Activated CD4-positive, alpha-beta T cell treated with anti-CD3 and anti-CD28 coated beads, Interleukin-2, amount 50 U/mL, for 16 hours (primary cell): Measurements from ENCODE around the gene ERVK3-1.
"Not testable (repeated sequence)": the region's sequence is repeated elsewhere in the genome, so short reads cannot be mapped to it uniquely, and the experiment has no call there.

Experiments
- DNase-seq: peaks from one replicate; pipeline ENCODE4 v3.0.0-alpha.2; 2020

ERVK3-1 gene

DNA sequence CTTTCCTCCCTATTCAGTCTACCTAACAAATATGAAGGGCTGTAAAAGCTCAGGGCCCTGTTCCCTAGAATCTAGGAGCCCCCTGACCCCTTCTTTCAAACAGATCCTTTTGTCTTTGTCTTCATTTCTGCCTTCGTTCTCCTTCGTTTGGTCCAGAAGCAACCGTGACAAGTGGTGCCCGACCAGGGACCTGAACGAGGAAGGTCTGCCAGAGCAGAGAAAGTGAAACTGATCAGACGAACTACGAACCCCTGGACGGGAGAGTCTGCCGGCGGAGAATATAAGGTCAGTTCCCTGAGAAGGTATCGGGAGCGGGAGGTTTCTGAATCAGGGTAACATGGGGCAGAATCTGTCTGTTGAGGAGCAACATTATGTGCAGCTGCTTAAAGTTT, 751 bp downstream of the ERVK3-1 start:
- no peak for DNase-seq

DNA sequence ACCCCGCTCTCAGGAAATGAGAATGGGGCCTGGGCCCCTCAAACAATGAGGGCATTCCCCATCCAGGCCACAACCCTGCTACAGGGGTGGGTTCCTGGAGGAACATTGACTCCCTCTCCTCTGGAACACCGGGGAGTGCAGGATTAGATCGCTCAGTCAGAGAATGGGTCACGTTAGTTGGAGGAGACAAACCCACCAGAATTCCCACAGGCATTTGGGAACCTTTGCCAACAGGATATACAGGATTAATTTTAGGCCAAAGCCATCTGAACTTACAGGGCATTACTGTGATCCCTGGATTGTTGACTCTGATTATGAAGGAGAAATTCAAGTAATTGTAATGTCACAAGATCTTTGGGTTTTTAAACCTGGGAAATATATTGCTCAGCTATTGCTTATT, 2.6 kb downstream of the ERVK3-1 start:
- no peak for DNase-seq

DNA sequence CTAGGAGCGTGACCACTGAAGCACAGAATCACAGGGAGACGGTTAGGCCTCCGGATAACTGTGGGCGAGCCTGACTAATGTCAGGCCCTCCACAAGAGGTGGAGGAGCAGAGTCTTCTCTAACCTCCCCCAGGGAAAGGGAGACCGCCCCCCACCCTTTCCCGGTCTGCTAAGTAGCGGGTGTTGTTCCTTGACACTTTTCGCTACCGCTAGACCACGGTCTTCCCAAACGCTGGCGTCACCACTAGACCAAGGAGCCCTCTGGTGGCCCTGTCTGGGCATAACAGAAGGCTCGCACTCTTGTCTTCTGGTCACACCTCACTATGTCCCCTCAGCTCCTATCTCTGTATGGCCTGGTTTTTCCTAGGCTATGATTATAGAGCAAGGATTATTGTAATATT, 5.5 kb downstream of the ERVK3-1 start:
- DNase-seq, result not testable (repeated sequence)

DNA sequence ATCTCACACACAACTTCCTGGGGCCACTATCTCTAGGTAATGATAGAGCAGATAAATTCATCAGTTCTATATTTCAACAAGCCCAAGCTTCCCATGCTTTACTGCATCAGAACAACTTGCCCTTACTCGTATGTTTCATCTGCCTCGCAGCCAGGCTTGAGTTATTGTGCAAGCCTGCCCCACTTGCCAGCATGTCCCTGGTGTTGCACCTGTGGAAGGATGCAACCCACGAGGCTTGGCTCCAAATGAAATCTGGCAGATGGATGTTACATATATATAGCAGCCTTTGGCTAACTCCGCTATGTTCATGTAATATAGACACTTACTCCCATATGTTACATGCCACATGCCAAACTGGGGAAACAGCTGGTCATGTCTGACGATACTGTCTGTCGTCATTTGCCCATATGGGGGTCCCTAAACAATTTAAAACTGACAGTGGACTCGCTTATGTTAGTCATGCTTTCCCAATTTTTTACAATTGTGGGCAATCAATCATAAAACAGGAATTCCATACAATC, 6.2 kb downstream of the ERVK3-1 start:
- no peak for DNase-seq

DNA sequence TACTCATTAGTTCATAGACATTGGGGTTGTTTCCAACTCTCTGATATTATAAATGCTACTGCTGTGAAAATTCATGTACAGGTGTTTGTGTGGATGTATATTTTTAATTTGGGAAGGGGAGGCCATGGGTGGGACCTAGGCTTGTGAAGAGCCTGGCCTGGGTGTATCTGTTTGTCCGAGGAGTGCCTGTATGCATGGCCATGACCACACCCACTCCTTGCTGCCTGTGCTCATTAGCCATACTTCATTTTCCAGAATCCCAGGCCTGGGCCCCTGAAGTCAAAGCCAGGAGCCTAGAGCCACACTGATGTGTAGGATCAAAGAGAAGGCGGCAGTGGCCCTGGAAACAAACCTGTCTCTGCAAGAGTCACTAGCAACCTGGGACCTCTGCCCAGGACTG, 10.4 kb downstream of the ERVK3-1 start:
- DNase-seq, result no peak

DNA sequence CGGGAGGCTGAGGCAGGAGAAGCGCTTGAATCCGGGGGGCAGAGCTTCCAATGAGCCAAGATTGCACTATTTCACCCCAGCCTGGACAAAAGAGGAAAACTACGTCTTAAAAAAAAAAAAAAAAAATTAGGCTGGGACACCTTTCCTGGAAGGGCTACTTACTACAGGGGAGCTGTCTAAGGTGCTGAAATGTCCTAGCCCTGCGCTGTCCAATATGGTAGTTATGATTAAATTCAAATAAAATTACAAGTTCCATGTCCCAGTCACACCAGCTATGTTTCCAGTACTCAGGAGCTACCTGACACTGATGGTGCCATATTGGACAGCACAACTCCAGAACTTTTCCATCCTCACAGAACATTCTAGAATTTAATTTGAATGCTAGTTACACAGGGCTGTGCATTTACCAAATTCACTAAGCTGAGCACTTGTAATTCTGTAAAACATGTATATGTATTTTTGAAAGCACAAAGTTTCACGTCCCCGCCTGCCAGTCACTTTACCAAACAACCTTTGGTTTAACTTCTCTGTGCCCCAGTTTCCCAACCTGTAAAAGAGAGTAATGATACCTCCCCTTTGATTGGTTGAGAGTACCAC, 12.4 kb downstream of the ERVK3-1 start:
- no peak for DNase-seq

DNA sequence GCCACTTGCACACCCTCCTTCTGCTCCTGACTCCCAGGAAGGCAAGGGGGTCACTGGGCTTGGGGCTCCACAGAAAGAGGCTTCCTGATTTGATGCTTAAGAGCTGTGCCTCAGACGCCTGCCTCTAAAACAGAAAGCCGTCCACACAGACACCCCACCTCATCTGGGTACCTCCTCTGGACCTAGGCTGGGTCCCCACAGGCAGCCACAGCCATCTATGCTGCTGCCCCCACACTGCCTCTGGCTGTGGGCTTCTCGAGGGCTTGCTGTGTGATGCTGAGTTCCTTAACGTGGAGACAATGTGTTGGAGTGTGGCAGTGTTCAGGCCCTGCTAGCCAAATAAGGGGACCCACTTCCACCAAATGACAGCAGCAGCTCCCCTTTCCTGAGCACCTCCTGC, 13.1 kb downstream of the ERVK3-1 start:
- no peak for DNase-seq

DNA sequence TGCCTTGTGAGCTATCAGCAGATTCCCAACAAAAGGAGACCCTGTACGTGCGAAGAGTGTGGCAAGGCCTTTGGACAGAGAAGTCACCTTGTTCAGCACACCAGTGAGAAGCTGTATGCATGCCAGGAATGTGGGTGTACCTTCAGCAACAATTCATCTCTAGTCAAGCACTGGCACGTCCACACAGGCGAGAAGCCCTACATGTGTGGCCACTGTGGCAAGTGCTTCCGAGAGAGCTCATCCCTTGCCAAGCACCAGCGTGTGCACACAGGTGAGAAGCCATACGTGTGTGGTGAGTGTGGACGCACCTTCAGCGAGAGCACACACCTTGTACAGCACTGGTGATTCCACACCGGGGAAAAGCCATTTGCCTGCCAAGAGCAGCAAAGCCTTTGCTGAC, 14.1 kb downstream of the ERVK3-1 start:
- no peak for DNase-seq

DNA sequence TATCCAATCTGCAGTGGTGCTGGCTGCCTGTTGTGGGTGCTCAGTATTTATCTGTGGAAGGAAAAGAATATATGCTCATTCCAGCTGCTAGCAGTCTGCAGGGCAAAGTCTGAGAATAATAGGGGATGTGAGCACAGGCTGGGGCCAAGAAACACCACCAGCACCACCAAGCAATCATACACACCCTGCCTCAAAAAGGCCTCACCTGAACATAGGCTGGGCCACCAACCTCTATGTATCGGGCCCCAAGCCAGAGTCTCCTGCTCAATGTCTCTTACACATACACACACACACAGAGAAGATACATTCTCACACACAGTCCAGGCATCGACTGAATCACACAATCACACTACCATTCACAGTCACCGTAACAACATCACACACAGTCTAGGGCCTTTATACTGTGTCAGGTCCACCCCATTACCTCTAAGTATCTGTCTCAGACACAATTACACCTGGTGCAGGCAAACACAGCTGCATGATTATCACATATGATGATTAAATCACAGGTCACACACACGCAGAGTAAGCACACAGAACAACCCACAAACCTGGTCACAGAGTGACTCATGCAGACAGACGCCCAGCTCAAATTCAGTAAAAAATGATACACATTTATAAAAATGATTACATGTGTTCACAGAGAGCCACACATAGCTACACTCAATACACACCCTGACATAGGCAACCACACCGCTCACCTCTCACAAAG, 20.3 kb downstream of the ERVK3-1 start:
- peak; percentile 14 for DNase-seq

DNA sequence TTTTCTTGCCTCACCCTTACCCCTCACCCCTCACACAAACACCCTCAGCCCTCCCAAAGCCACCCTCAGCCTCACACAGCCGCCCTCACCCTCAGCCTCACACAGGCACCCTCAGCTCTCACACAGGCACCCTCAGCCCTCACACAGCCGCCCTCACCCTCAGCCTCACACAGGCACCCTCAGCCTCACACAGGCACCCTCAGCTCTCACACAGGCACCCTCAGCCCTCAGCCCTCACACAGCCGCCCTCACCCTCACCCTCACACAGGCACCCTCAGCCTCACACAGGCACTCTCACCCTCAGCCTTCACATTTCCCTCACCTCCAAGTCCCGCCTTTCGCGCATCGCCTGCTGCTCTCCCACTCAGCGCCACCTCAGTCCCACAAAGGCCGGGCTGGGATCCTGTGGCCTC, 21.3 kb downstream of the ERVK3-1 start:
- DNase-seq, result no peak

DNA sequence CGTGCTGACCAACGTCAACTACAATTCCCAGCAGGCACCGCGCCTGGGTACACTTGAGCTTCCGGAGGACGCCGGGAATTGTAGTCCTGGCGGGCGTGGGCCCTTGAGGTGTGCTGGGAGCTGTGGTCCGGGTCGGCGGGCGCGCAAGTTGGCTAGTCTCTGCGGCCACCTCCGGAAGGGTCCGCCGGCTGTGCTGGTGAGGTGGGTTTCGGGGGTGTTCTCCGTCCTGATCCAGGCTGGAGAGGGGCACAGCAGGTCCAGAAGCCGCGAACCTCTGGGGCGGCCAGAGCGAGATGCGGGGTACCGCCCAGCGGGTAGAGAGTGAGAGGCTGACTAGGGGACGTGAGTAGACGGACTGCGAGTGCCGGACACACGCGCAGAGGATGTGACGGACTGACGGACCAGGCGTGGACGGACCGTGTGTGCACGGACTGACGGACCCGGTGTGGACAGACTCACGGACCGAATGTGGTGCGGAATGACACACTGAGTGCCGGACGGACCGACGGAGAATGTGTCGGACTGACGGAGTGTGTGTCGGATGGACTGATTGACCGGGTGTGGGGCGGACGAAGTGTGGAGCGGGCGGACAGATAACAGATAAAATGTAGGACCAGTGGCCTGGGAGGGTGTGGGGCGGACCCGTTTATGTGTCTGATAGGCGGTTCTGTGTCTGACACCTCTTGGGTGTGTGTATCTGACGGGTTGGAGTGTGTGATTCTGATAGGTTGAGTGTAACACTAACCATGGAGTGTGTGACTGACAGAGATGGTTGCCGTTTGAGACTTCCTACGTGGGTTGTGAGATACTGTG, 21.9 kb downstream of the ERVK3-1 start, which contains the start of gene ZSCAN22:
Gene ZSCAN22, plus strand, starts transcription at position 81 of the 813 bp plus-strand sequence. CDS start 7,809 bp downstream, outside the sequence.
- peak; percentile 95 for DNase-seq

DNA sequence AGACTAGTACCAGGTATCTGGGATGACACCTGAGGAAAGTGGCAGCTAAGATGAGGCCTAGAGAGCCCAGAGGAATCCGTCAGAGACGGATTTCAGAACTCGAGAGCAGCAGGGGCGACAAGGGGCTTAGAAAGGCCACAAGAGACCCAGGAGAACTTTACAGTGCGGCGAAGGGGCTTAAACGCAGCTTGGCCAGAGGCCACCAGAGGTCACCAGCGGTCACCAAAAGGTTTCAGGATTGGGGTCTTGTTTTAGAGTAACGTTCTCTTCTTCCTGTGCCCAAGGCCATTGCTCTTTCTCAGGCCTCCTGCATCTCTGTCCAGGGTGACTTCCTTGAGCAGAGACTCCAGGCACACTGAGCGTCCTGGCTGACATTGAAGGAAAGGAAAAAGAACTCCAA, 23.8 kb downstream of the ERVK3-1 start:
- no peak for DNase-seq

DNA sequence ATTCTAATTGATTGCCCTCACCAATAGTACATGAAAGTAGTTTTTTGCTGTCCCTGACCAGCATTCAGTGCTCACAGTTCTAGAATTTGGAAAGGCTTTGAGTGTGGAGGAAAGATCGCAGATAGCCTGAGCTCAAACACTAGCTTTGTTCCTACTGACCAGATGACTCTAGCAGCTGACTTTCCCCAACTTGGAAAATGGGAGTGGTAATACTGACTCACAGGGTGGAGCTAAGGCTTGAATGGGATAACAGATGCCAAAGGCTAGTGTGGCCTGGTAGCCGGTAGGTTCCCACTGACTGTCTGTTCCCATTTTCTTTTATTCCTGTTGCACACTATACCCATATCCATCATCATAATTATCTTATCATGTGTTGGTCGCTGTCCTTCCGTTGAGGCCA, 25.3 kb downstream of the ERVK3-1 start:
- DNase-seq, result no peak

DNA sequence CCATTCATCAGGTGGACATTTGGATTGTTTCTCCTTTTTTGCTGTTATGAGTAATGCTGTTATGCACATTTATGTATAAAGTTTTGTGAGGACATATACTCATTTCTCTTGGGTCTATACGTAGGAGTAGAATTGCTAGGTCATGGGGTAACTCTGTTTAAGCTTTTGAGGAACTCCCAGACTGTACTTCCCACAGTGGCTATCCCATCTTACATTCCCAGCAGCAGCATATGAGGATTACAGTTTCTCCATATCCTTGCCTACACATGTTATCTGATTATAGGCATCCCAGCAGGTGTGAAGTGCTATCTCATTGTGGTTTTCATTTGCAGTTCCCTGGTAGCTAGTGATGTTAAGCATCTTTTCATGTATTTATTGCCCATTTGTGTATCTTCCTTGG, 27.5 kb downstream of the ERVK3-1 start:
- no peak for DNase-seq

DNA sequence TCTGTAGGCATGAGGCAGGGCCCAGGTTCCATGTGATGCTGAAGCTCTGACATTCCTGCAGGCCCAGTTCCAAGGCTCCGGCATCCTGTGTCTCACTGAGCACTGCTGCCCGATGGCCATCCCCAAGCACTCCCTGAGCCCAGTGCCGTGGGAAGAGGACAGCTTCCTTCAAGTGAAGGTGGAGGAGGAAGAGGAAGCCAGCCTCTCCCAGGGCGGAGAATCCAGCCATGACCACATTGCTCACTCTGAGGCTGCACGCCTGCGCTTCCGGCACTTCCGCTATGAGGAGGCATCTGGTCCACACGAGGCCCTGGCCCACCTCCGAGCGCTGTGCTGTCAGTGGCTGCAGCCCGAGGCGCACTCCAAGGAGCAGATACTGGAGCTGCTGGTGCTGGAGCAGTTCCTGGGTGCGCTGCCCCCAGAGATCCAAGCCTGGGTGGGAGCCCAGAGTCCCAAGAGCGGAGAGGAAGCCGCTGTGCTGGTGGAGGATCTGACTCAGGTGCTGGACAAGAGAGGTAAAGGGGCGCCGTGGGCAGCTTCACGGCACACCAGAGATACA, 29.6 kb downstream of the ERVK3-1 start:
- no peak for DNase-seq

DNA sequence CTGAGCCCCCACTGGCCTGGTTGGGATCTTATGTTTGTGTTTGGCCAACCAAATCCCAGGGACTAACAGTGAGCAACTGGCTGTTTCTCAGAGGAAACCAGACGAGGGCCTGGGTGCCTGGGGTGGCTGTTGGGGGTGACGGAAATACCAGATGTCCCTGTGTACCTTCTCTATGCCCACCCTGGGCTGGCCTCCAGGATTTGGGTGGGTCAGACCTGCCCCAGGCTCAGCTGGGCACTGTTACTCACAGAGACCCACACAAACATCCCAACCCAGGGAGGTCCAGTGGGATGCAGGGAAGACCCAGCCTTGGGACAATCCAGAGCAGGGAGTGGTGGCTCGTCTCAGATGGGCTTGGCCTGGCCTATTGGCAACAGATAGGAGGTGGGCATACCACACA, 30.5 kb downstream of the ERVK3-1 start:
- DNase-seq, result no peak

DNA sequence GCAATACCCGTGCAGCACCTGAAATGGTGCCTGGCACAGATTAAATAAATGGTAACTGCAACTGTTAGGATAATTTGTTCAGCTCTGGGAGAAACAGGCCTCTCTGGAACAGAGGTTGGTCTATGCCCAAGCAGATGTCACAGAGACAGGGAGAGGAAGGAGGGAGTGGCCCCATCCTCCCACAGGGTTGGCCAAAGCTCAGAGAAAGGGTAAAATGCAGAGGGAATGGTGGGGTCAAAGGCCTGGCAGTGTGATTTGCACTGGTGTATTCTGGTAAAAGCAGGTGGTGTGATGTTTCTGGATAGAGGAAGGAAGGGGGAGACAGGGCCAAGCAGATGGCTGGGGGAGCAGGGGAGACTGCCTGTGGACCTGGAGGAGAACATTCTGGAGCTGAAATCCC, 31.0 kb downstream of the ERVK3-1 start:
- DNase-seq, result no peak

DNA sequence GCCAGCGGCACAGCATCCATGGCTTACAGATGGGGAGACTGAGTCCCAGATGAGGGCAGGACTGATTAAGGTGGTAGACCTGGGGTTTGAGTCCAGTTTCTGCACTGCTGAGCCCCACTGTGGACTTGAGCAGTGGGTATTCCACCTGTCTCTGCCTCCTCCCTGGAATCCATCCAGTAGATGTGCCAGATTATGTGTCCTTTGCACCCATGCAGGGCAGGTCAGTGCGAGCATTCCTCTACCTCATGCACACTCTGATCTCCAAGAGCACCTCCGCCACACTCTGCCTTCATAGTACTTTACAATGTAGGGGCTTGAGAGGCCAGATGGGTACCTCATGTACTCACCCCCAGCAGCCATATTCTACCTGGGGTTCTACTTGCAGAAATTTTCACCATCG, 31.6 kb downstream of the ERVK3-1 start:
- no peak for DNase-seq

DNA sequence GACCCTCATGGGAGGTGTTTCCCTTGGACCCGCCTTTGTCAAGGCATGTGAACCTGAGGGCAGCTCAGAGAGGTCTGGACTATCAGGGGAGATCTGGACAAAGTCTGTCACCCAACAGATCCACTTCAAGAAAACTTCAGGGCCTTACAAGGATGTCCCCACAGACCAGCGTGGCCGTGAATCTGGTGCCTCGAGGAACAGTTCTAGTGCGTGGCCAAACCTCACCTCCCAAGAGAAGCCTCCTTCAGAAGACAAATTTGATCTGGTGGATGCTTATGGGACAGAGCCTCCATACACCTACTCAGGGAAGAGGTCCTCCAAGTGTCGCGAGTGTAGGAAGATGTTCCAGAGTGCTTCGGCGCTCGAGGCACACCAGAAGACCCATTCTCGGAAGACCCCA, 33.2 kb downstream of the ERVK3-1 start:
- no peak for DNase-seq

DNA sequence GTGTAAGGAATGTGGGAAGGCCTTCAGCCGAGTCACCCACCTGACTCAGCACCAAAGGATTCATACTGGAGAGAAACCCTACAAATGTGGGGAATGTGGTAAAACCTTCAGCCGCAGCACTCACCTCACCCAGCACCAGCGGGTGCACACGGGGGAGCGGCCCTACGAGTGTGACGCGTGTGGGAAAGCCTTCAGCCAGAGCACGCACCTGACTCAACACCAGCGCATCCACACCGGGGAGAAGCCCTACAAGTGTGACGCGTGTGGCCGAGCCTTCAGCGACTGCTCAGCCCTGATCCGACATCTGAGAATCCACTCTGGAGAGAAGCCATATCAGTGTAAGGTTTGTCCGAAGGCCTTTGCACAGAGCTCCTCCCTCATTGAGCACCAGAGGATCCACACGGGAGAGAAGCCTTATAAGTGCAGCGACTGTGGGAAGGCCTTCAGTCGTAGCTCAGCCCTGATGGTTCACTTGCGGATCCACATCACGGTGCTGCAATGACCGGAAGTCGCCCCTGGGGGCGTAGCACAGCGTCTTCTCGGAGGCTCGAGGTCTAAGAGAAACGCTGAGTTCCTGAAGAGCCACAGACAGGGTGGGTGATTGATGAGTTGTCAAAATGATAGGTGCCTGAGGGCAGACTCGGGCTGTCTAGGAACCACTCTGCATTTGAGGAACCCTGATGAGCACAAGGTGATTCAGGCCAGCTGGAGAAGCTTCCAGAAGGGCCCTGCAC, 33.8 kb downstream of the ERVK3-1 start:
- DNase-seq, result no peak

DNA sequence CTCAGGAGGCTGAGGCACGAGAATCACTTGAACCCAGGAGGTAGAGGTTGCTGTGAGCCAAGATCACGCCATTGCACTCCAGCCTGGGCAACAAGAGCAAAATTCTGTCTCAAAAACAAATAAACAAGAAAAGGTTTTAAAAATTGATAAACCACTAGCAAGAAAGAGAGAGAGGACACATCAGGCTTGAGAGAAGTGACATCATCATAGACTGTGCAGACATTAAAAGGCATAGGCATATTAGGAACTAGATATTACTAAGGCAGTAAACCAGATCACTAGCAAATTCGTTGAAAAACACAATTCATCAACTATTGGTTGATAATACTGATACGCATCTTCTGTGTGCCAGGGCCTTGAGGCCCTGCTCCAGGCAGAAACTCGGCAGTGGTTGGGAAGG, 40.4 kb downstream of the ERVK3-1 start:
- no peak for DNase-seq
